Left lung (tissue), 10 donors: ENCODE results near the gene MOK. TPM values are rescaled to one million over a fixed set of nuclear protein-coding genes. Genes with fewer than 3 reads are reported as not detected.

Source experiments
- ATAC-seq: fragments of 200-7000 bp; cut with Tn5 transposase; one replicate; pipeline ENCODE4 v1.9.1; 2020; ENCODE audit warnings: moderate library complexity
- DNase-seq, 4 donors: peaks; one replicate each; pipeline ENCODE4 v3.0.0-alpha.2; 2013 to 2020
- H3K27ac ChIP-seq, 2 donors: fragments of 200-600 bp; sonication (generic) in 1 of 2; one replicate each; pipeline versions ENCODE4 v1.5.0 to v1.8.0; 2020 to 2021
- H3K27me3 ChIP-seq, 2 donors: fragments of 200-600 bp; sonication (generic) in 1 of 2; one replicate each; pipeline versions ENCODE4 v1.5.0 to v1.8.0; 2020 to 2021
- H3K36me3 ChIP-seq, 2 donors: fragments of 200-600 bp; sonication (generic) in 1 of 2; one replicate each; pipeline versions ENCODE4 v1.5.0 to v1.8.0; 2020 to 2021
- H3K4me1 ChIP-seq, 2 donors: fragments of 200-600 bp; one replicate each; pipeline ENCODE4 v1.8.0; 2021
- H3K4me3 ChIP-seq, 2 donors: fragments of 200-600 bp; sonication (generic) in 1 of 2; one replicate each; pipeline versions ENCODE4 v1.5.0 to v1.8.0; 2020 to 2021; ENCODE audit warnings: mild to moderate bottlenecking in 1 of 2
- H3K9me3 ChIP-seq, 2 donors: fragments of 200-600 bp; sonication (generic) in 1 of 2; one replicate each; pipeline versions ENCODE4 v1.5.0 to v1.8.0; 2020 to 2021
- CTCF ChIP-seq, 2 donors: fragments of 200-600 bp; sonication (generic) in 1 of 2; IDR thresholded peaks; one replicate each; pipeline versions ENCODE4 v1.5.0 to v1.8.0; 2021; ENCODE audit warnings: antibody characterized with exemption in 2 of 2
- intact Hi-C, 2 donors: fragments of 100-400 bp; cut with DNase I; formaldehyde crosslinking; loops; one replicate each; pipeline versions ENCODE4 v1.11.2 to v1.14.2; 2022
- polyA plus RNA-seq, 6 donors: library from polyadenylated mRNA; unstranded; fragments of 120-200 nt; gene quantifications; one replicate each; pipeline ENCODE4 v1.2.1, GENCODE V29; 2013; ENCODE audit not compliant: insufficient read length in 6 of 6
- total RNA-seq, 2 donors: library from RNA; stranded (reverse); fragmentation: NEBNext Ultra II Directional; extraction: Animal tissue kit (Norgen Biotek cat#: 25700); gene quantifications; one replicate each; pipeline ENCODE4 v1.2.1, GENCODE V29; 2021
- donor health status: DM: no; HTN: yes; CAD: no.
- donor health status: DM: no; HTN: no; CAD: no.

Gene MOK
- total and polyA plus RNA-seq, 8 donors, result 8.7 to 39.0 (median 27.3) TPM

- no peaks in the 10 kb centered on the region for H3K36me3 ChIP-seq
- TF ChIP-seq CTCF (IDR thresholded peaks at IDR 0.05), result no peak
- intact Hi-C loops, result no loop called here
- no peak overlapping the region for H3K27ac ChIP-seq
- H3K9me3 ChIP-seq, result no peaks in the 10 kb centered on the region
- H3K27me3 ChIP-seq, result no peaks in the 10 kb centered on the region
- no peak for ATAC-seq
- H3K4me1 ChIP-seq, result no peaks in the 10 kb centered on the region
- DNase-seq, result no peak
- no peak overlapping the region for H3K4me3 ChIP-seq
These were observed 7.4 kb downstream of the MOK start for GRCh38 chr14:102297436-102298170.

GRCh38 chr14:102295270-102295669 is 9.7 kb downstream of the MOK start:
- no peak overlapping the region for H3K4me3 ChIP-seq
- intact Hi-C loops, result no loop called here
- no peak overlapping the region for H3K27ac ChIP-seq
- ATAC-seq (no peak), DNase-seq (no peak)
- TF ChIP-seq CTCF (IDR thresholded peaks at IDR 0.05), result no peak
- no peaks in the 10 kb centered on the region for H3K27me3 ChIP-seq
- H3K36me3 ChIP-seq, result no peaks in the 10 kb centered on the region
- no peaks in the 10 kb centered on the region for H3K9me3 ChIP-seq
- no peaks in the 10 kb centered on the region for H3K4me1 ChIP-seq

- no peaks in the 10 kb centered on the region for H3K27me3 ChIP-seq
- H3K9me3 ChIP-seq, result no peaks in the 10 kb centered on the region
- H3K36me3 ChIP-seq, result no peaks in the 10 kb centered on the region
- no peak for DNase-seq
- TF ChIP-seq CTCF (IDR thresholded peaks at IDR 0.05), result no peak
- no peak for ATAC-seq
- intact Hi-C loops, result no loop called here
- no peak overlapping the region for H3K27ac ChIP-seq
- no peak overlapping the region for H3K4me3 ChIP-seq
- no peaks in the 10 kb centered on the region for H3K4me1 ChIP-seq
These were observed 11.2 kb downstream of the MOK start for GRCh38 chr14:102293781-102294180.

DNA sequence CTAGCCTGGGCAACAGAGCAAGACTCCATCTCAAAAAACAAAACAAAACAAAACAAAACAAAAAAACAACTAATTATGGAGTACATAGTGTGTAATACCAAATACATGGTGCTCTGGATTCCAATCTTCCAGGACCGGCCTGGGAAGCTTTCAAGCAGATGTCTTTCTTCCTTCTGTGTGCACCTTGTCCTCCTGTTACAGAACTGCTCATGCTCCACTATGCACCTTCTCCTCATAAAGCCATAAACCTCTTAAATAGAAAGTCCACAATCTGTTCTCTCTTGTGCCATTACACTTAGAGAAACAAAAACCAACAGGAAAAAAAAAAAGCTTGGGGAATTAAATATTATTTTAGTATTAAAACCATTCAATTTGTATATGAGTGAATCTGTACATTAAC is 12.5 kb downstream of the MOK start:
- no peaks in the 10 kb centered on the region for H3K27me3 ChIP-seq
- H3K36me3 ChIP-seq, result no peaks in the 10 kb centered on the region
- H3K27ac ChIP-seq, result no peak overlapping the region
- intact Hi-C loops, result no loop called here
- H3K9me3 ChIP-seq, result no peaks in the 10 kb centered on the region
- DNase-seq, result no peak
- H3K4me1 ChIP-seq, result no peaks in the 10 kb centered on the region
- no peak for ATAC-seq
- TF ChIP-seq CTCF (IDR thresholded peaks at IDR 0.05), result no peak
- no peak overlapping the region for H3K4me3 ChIP-seq

DNA sequence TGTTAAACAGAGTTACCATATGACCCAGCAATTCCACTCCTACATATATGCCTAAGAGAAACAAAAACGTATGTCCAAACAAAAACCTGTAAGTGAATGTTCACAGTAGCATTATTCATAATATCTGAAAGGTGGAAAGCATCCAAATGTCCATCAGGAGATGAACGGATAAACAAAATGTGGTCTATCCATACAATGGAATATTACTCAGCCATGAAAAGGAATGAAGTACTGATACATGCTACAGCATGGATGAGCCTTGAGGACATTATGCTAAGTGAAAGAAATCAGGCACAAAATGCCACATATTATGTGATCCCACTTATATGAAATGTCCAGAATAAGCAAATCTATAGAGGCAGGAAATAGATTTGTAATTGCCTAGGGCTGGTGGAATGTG is 16.8 kb downstream of the MOK start:
- Histone ChIP-seq H3K4me1 (no peaks in the 10 kb centered on the region), H3K27ac (no peak overlapping the region), H3K36me3 (no peaks in the 10 kb centered on the region), H3K27me3 (no peaks in the 10 kb centered on the region), H3K9me3 (no peaks in the 10 kb centered on the region), H3K4me3 (no peak overlapping the region)
- TF ChIP-seq CTCF (IDR thresholded peaks at IDR 0.05), result no peak
- intact Hi-C loops, result no loop called here
- ATAC-seq (no peak), DNase-seq (no peak)
